Measurements from ENCODE around the gene BET1.

The BET1 gene

GRCh38 chr7:94022550-94022949 is 18.4 kb upstream of the BET1 start:
- Histone ChIP-seq H3K9me3 (ENCODE audit: control insufficient read depth in 5 of 5, low read length in 5 of 5) (no peaks in the 10 kb centered on the region), H3K27me3 (ENCODE audit: control insufficient read depth in 5 of 5, insufficient read depth in 4 of 5, low read length in 5 of 5) (no peaks in the 10 kb centered on the region), H3K4me3 (ENCODE audit: low read depth in 1 of 5, low read length in 5 of 5) (no peak overlapping the region), H3K36me3 (ENCODE audit: control insufficient read depth in 5 of 5, insufficient read depth in 5 of 5, low read length in 5 of 5) (no peaks in the 10 kb centered on the region), H3K4me1 (ENCODE audit: control insufficient read depth in 5 of 5, insufficient read depth in 5 of 5, low read length in 5 of 5) (no peaks in the 10 kb centered on the region), H3K27ac (ENCODE audit: low read depth, low read length) (no peak overlapping the region), H3K9ac (ENCODE audit: low read length in 5 of 5) (no peak overlapping the region)

- H3K9ac ChIP-seq (ENCODE audit: low read length in 5 of 5) = no peak overlapping the region
- H3K4me3 ChIP-seq (ENCODE audit: low read depth in 1 of 5, low read length in 5 of 5) = no peak overlapping the region
- no peak overlapping the region for H3K27ac ChIP-seq (ENCODE audit: low read depth, low read length)
- no peaks in the 10 kb centered on the region for H3K9me3 ChIP-seq (ENCODE audit: control insufficient read depth in 5 of 5, low read length in 5 of 5)
- no peaks in the 10 kb centered on the region for H3K4me1 ChIP-seq (ENCODE audit: control insufficient read depth in 5 of 5, insufficient read depth in 5 of 5, low read length in 5 of 5)
- H3K27me3 ChIP-seq (ENCODE audit: control insufficient read depth in 5 of 5, insufficient read depth in 4 of 5, low read length in 5 of 5) = no peaks in the 10 kb centered on the region
- no peaks in the 10 kb centered on the region for H3K36me3 ChIP-seq (ENCODE audit: control insufficient read depth in 5 of 5, insufficient read depth in 5 of 5, low read length in 5 of 5)
Observed at GRCh38 chr7:94016786-94017185, 12.6 kb upstream of the BET1 start.

GRCh38 chr7:94015538-94015937 is 11.4 kb upstream of the BET1 start:
- no peak overlapping the region for H3K9ac ChIP-seq (ENCODE audit: low read length in 5 of 5)

GRCh38 chr7:94012746-94013145 is 8.6 kb upstream of the BET1 start:
- no peaks in the 10 kb centered on the region for H3K9me3 ChIP-seq (ENCODE audit: control insufficient read depth in 5 of 5, low read length in 5 of 5)
- no peaks in the 10 kb centered on the region for H3K27me3 ChIP-seq (ENCODE audit: control insufficient read depth in 5 of 5, insufficient read depth in 4 of 5, low read length in 5 of 5)
- no peak overlapping the region for H3K9ac ChIP-seq (ENCODE audit: low read length in 5 of 5)
- H3K4me3 ChIP-seq (ENCODE audit: low read depth in 1 of 5, low read length in 5 of 5) = no peak overlapping the region
- no peaks in the 10 kb centered on the region for H3K36me3 ChIP-seq (ENCODE audit: control insufficient read depth in 5 of 5, insufficient read depth in 5 of 5, low read length in 5 of 5)
- H3K4me1 ChIP-seq (ENCODE audit: control insufficient read depth in 5 of 5, insufficient read depth in 5 of 5, low read length in 5 of 5) = no peaks in the 10 kb centered on the region
- H3K27ac ChIP-seq (ENCODE audit: low read depth, low read length) = no peak overlapping the region

More at GRCh38 chr7:94015538-94015937, 11.4 kb upstream of the BET1 start:
- Histone ChIP-seq H3K27me3 (ENCODE audit: control insufficient read depth in 5 of 5, insufficient read depth in 4 of 5, low read length in 5 of 5) (no peaks in the 10 kb centered on the region), H3K36me3 (ENCODE audit: control insufficient read depth in 5 of 5, insufficient read depth in 5 of 5, low read length in 5 of 5) (no peaks in the 10 kb centered on the region), H3K4me1 (ENCODE audit: control insufficient read depth in 5 of 5, insufficient read depth in 5 of 5, low read length in 5 of 5) (no peaks in the 10 kb centered on the region), H3K27ac (ENCODE audit: low read depth, low read length) (no peak overlapping the region), H3K9me3 (ENCODE audit: control insufficient read depth in 5 of 5, low read length in 5 of 5) (no peaks in the 10 kb centered on the region), H3K4me3 (ENCODE audit: low read depth in 1 of 5, low read length in 5 of 5) (no peak overlapping the region)

- H3K9me3 ChIP-seq (ENCODE audit: control insufficient read depth in 5 of 5, low read length in 5 of 5) = no peaks in the 10 kb centered on the region
- no peaks in the 10 kb centered on the region for H3K27me3 ChIP-seq (ENCODE audit: control insufficient read depth in 5 of 5, insufficient read depth in 4 of 5, low read length in 5 of 5)
- no peak overlapping the region for H3K4me3 ChIP-seq (ENCODE audit: low read depth in 1 of 5, low read length in 5 of 5)
- no peak overlapping the region for H3K27ac ChIP-seq (ENCODE audit: low read depth, low read length)
- H3K4me1 ChIP-seq (ENCODE audit: control insufficient read depth in 5 of 5, insufficient read depth in 5 of 5, low read length in 5 of 5) = no peaks in the 10 kb centered on the region
- H3K9ac ChIP-seq (ENCODE audit: low read length in 5 of 5) = no peak overlapping the region
- H3K36me3 ChIP-seq (ENCODE audit: control insufficient read depth in 5 of 5, insufficient read depth in 5 of 5, low read length in 5 of 5) = no peaks in the 10 kb centered on the region
Observed at GRCh38 chr7:94011714-94012353, 7.7 kb upstream of the BET1 start.

- Histone ChIP-seq H3K4me1 (ENCODE audit: control insufficient read depth in 5 of 5, insufficient read depth in 5 of 5, low read length in 5 of 5) (peaks cover 2 to 9% (median 8%) of the 10 kb centered on the region in 5 donors), H3K9ac (ENCODE audit: low read length in 5 of 5) (no peak overlapping the region), H3K36me3 (ENCODE audit: control insufficient read depth in 5 of 5, insufficient read depth in 5 of 5, low read length in 5 of 5) (no peaks in the 10 kb centered on the region), H3K4me3 (ENCODE audit: low read depth in 1 of 5, low read length in 5 of 5) (no peak overlapping the region), H3K27me3 (ENCODE audit: control insufficient read depth in 5 of 5, insufficient read depth in 4 of 5, low read length in 5 of 5) (no peaks in the 10 kb centered on the region), H3K27ac (ENCODE audit: low read depth, low read length) (no peak overlapping the region), H3K9me3 (ENCODE audit: control insufficient read depth in 5 of 5, low read length in 5 of 5) (no peaks in the 10 kb centered on the region)
Observed at GRCh38 chr7:94008537-94008936, 4.4 kb upstream of the BET1 start.

- no peak overlapping the region for H3K4me3 ChIP-seq (ENCODE audit: low read depth in 1 of 5, low read length in 5 of 5)
- H3K9ac ChIP-seq (ENCODE audit: low read length in 5 of 5) = no peak overlapping the region
- no peaks in the 10 kb centered on the region for H3K27me3 ChIP-seq (ENCODE audit: control insufficient read depth in 5 of 5, insufficient read depth in 4 of 5, low read length in 5 of 5)
- no peaks in the 10 kb centered on the region for H3K9me3 ChIP-seq (ENCODE audit: control insufficient read depth in 5 of 5, low read length in 5 of 5)
- peaks cover 2 to 28% (median 22%) of the 10 kb centered on the region in 5 donors for H3K4me1 ChIP-seq (ENCODE audit: control insufficient read depth in 5 of 5, insufficient read depth in 5 of 5, low read length in 5 of 5)
- no peak overlapping the region for H3K27ac ChIP-seq (ENCODE audit: low read depth, low read length)
- peaks cover 0 to 2% (median 0%) of the 10 kb centered on the region in 5 donors for H3K36me3 ChIP-seq (ENCODE audit: control insufficient read depth in 5 of 5, insufficient read depth in 5 of 5, low read length in 5 of 5)
Observed at GRCh38 chr7:94005753-94006152, 1.6 kb upstream of the BET1 start.

- Histone ChIP-seq H3K27me3 (ENCODE audit: control insufficient read depth in 5 of 5, insufficient read depth in 4 of 5, low read length in 5 of 5) (no peaks in the 10 kb centered on the region), H3K9ac (ENCODE audit: low read length in 5 of 5) (peak overlapping the region; percentile 94 to 100 (median 98)), H3K36me3 (ENCODE audit: control insufficient read depth in 5 of 5, insufficient read depth in 5 of 5, low read length in 5 of 5) (peaks cover 0 to 7% (median 0%) of the 10 kb centered on the region in 5 donors), H3K4me1 (ENCODE audit: control insufficient read depth in 5 of 5, insufficient read depth in 5 of 5, low read length in 5 of 5) (peaks cover 2 to 28% (median 22%) of the 10 kb centered on the region in 5 donors), H3K4me3 (ENCODE audit: low read depth in 1 of 5, low read length in 5 of 5) (peak overlapping the region; percentile 70 to 99 (median 95)), H3K27ac (ENCODE audit: low read depth, low read length) (peak overlapping the region; percentile 96), H3K9me3 (ENCODE audit: control insufficient read depth in 5 of 5, low read length in 5 of 5) (no peaks in the 10 kb centered on the region)
Observed at GRCh38 chr7:94003446-94004023, 620 bp downstream of the BET1 start.

GRCh38 chr7:94001396-94001795 is 2.8 kb downstream of the BET1 start:
- no peak overlapping the region for H3K4me3 ChIP-seq (ENCODE audit: low read depth in 1 of 5, low read length in 5 of 5)
- peaks cover 2 to 28% (median 22%) of the 10 kb centered on the region in 5 donors for H3K4me1 ChIP-seq (ENCODE audit: control insufficient read depth in 5 of 5, insufficient read depth in 5 of 5, low read length in 5 of 5)
- no peak overlapping the region for H3K9ac ChIP-seq (ENCODE audit: low read length in 5 of 5)
- H3K9me3 ChIP-seq (ENCODE audit: control insufficient read depth in 5 of 5, low read length in 5 of 5) = no peaks in the 10 kb centered on the region
- H3K36me3 ChIP-seq (ENCODE audit: control insufficient read depth in 5 of 5, insufficient read depth in 5 of 5, low read length in 5 of 5) = peaks cover 5 to 16% (median 7%) of the 10 kb centered on the region in 5 donors
- H3K27ac ChIP-seq (ENCODE audit: low read depth, low read length) = no peak overlapping the region
- H3K27me3 ChIP-seq (ENCODE audit: control insufficient read depth in 5 of 5, insufficient read depth in 4 of 5, low read length in 5 of 5) = no peaks in the 10 kb centered on the region

- H3K4me3 ChIP-seq (ENCODE audit: low read depth in 1 of 5, low read length in 5 of 5) = no peak overlapping the region
- H3K36me3 ChIP-seq (ENCODE audit: control insufficient read depth in 5 of 5, insufficient read depth in 5 of 5, low read length in 5 of 5) = peaks cover 16 to 38% (median 22%) of the 10 kb centered on the region in 5 donors
- H3K9ac ChIP-seq (ENCODE audit: low read length in 5 of 5) = no peak overlapping the region
- H3K27me3 ChIP-seq (ENCODE audit: control insufficient read depth in 5 of 5, insufficient read depth in 4 of 5, low read length in 5 of 5) = no peaks in the 10 kb centered on the region
- no peaks in the 10 kb centered on the region for H3K9me3 ChIP-seq (ENCODE audit: control insufficient read depth in 5 of 5, low read length in 5 of 5)
- peaks cover 0 to 13% (median 8%) of the 10 kb centered on the region in 5 donors for H3K4me1 ChIP-seq (ENCODE audit: control insufficient read depth in 5 of 5, insufficient read depth in 5 of 5, low read length in 5 of 5)
- H3K27ac ChIP-seq (ENCODE audit: low read depth, low read length) = no peak overlapping the region
Observed at GRCh38 chr7:93997868-93998267, 6.3 kb downstream of the BET1 start.

All from subcutaneous abdominal adipose tissue (tissue), 5 donors.